ENCODE data around the gene GGNBP2.

Gene GGNBP2

GRCh38 chr17:36632916-36633771 is 88.4 kb downstream of the GGNBP2 start:
- no peak for DNase-seq (ENCODE audit: low read depth)
